Gastroesophageal sphincter (tissue), 4 donors: ENCODE results near the gene GPHN. TPM values are rescaled to one million over a fixed set of nuclear protein-coding genes. Genes with fewer than 3 reads are reported as not detected.

Experiments used
- ATAC-seq: fragments of 150-250 bp; one replicate; pipeline ENCODE4 v1.9.1; 2016; ENCODE audit warnings: mild to moderate bottlenecking, moderate library complexity
- H3K27ac ChIP-seq, 4 donors: fragments of 200-600 bp; sonication (generic) in 3 of 4; 1 replicate in 3 of 4; 2 replicates in 1 of 4; pipeline ENCODE4 v1.5.1; 2016 to 2019
- H3K27me3 ChIP-seq: fragments of 200-600 bp; sonication (generic); one replicate; pipeline ENCODE4 v1.5.1; 2019
- H3K36me3 ChIP-seq, 2 donors: fragments of 200-600 bp; sonication (generic); one replicate each; pipeline ENCODE4 v1.5.1; 2019; ENCODE audit warnings: control low read depth in 1 of 2
- H3K4me1 ChIP-seq, 3 donors: fragments of 200-600 bp; sonication (generic); 1 replicate in 2 of 3; 2 replicates in 1 of 3; pipeline ENCODE4 v1.5.1; 2016 to 2019; ENCODE audit warnings: control low read depth in 2 of 3
- H3K4me3 ChIP-seq, 2 donors: fragments of 200-600 bp; sonication (generic); one replicate each; pipeline ENCODE4 v1.5.1; 2019; ENCODE audit warnings: mild to moderate bottlenecking in 1 of 2, moderate library complexity in 1 of 2
- H3K9me3 ChIP-seq, 3 donors: fragments of 200-600 bp; sonication (generic); one replicate each; pipeline ENCODE4 v1.5.1; 2017 to 2019; ENCODE audit warnings: control low read depth in 2 of 3
- CTCF ChIP-seq, 4 experiments: fragments of 200-600 bp in 2 of 4; fragments of 450-650 bp in 2 of 4; sonication (generic) in 1 of 4; IDR thresholded peaks; one replicate each; pipeline ENCODE4 v1.5.1; 2017 to 2019; ENCODE audit warnings: antibody characterized with exemption in 4 of 4, mild to moderate bottlenecking in 2 of 4, moderate library complexity in 2 of 4
- EP300 ChIP-seq: sonication (generic); formaldehyde crosslinking; IDR thresholded peaks from one replicate; pipeline ENCODE4 v1.6.1; 2017; ENCODE audit warnings: antibody characterized with exemption, mild to moderate bottlenecking
- POLR2A ChIP-seq, 2 donors: fragments of 450-650 bp; IDR thresholded peaks; one replicate each; pipeline ENCODE4 v1.6.1; 2017; ENCODE audit warnings: antibody characterized with exemption in 2 of 2, mild to moderate bottlenecking in 2 of 2, moderate library complexity in 1 of 2
- POLR2AphosphoS5 ChIP-seq: sonication (generic); formaldehyde crosslinking; IDR thresholded peaks from one replicate; pipeline ENCODE4 v1.6.1; 2017; ENCODE audit warnings: antibody characterized with exemption
- WGBS, 2 donors: methylation state at CpG; one replicate each; pipeline ENCODE4 v1.1.5; 2018; ENCODE audit warnings: low coverage in 1 of 2; 5-methylcytosine and 5-hydroxymethylcytosine counted together
- total RNA-seq, 4 donors: library from RNA; depleted of rRNA; stranded (reverse); fragments of >200 nt; gene quantifications; one replicate each; pipeline ENCODE4 v1.1.0, GENCODE V29; 2016

GPHN gene
- total RNA-seq, 4 donors from 2014 or later, result 13.1 to 16.5 (median 14.7) TPM

GRCh38 chr14:67129768-67130167 is 621.8 kb downstream of the GPHN start:
- Histone ChIP-seq H3K36me3 (peaks cover 0 to 18% of the 10 kb centered on the region in 2 donors), H3K4me1 (no peaks in the 10 kb centered on the region), H3K27me3 (no peaks in the 10 kb centered on the region), H3K27ac (no peak overlapping the region), H3K9me3 (no peaks in the 10 kb centered on the region), H3K4me3 (no peak overlapping the region)
- WGBS, 2 donors, result 73 to 100% methylated on average over 1 to 2 of the region's 2 CpGs
- no peak for ATAC-seq
- TF ChIP-seq CTCF (IDR thresholded peaks at IDR 0.05) (no peak), POLR2A (IDR thresholded peaks at IDR 0.05) (no peak), POLR2AphosphoS5 (no peak), EP300 (no peak)

- no peak for TF ChIP-seq CTCF (IDR thresholded peaks at IDR 0.05)
- no peak for TF ChIP-seq EP300
- TF ChIP-seq POLR2A (IDR thresholded peaks at IDR 0.05), result no peak
- no peak for TF ChIP-seq POLR2AphosphoS5
These were observed 623.7 kb downstream of the GPHN start for GRCh38 chr14:67131691-67132090.

GRCh38 chr14:67133144-67133543 is 625.2 kb downstream of the GPHN start:
- Histone ChIP-seq H3K4me1 (no peaks in the 10 kb centered on the region), H3K27ac (no peak overlapping the region), H3K9me3 (no peaks in the 10 kb centered on the region), H3K36me3 (peaks cover 0 to 7% of the 10 kb centered on the region in 2 donors), H3K27me3 (no peaks in the 10 kb centered on the region), H3K4me3 (no peak overlapping the region)
- ATAC-seq, result no peak
- no peak for TF ChIP-seq POLR2A (IDR thresholded peaks at IDR 0.05)
- no peak for TF ChIP-seq POLR2AphosphoS5
- no peak for TF ChIP-seq CTCF (IDR thresholded peaks at IDR 0.05)
- no peak for TF ChIP-seq EP300

More at GRCh38 chr14:67131691-67132090, 623.7 kb downstream of the GPHN start:
- no peaks in the 10 kb centered on the region for H3K27me3 ChIP-seq
- 93 to 100% methylated on average over 1 of the region's 1 CpG for WGBS, 2 donors
- H3K9me3 ChIP-seq, result no peaks in the 10 kb centered on the region
- H3K36me3 ChIP-seq, result peaks cover 0 to 7% of the 10 kb centered on the region in 2 donors
- H3K27ac ChIP-seq, result no peak overlapping the region
- no peak overlapping the region for H3K4me3 ChIP-seq
- no peak for ATAC-seq
- H3K4me1 ChIP-seq, result no peaks in the 10 kb centered on the region

GRCh38 chr14:67133595-67134441 is 625.9 kb downstream of the GPHN start:
- H3K27ac ChIP-seq, result no peak overlapping the region
- H3K9me3 ChIP-seq, result no peaks in the 10 kb centered on the region
- no peaks in the 10 kb centered on the region for H3K27me3 ChIP-seq
- TF ChIP-seq CTCF (IDR thresholded peaks at IDR 0.05), result no peak
- TF ChIP-seq EP300, result no peak
- no peak for TF ChIP-seq POLR2AphosphoS5
- TF ChIP-seq POLR2A (IDR thresholded peaks at IDR 0.05), result no peak
- ATAC-seq, result no peak
- H3K36me3 ChIP-seq, result peaks cover 0 to 7% of the 10 kb centered on the region in 2 donors
- 69 to 83% methylated on average over 3 of the region's 3 CpGs for WGBS, 2 donors
- no peak overlapping the region for H3K4me3 ChIP-seq
- no peaks in the 10 kb centered on the region for H3K4me1 ChIP-seq

- TF ChIP-seq CTCF (IDR thresholded peaks at IDR 0.05) (peak in 2 of 4 experiments; percentile 15 to 20), POLR2A (IDR thresholded peaks at IDR 0.05) (no peak), POLR2AphosphoS5 (no peak)
- Histone ChIP-seq H3K4me1 (no peaks in the 10 kb centered on the region), H3K36me3 (peaks cover 0 to 5% of the 10 kb centered on the region in 2 donors), H3K9me3 (no peaks in the 10 kb centered on the region), H3K4me3 (no peak overlapping the region), H3K27ac (no peak overlapping the region), H3K27me3 (no peaks in the 10 kb centered on the region)
- ATAC-seq, result no peak
These were observed 629.9 kb downstream of the GPHN start for GRCh38 chr14:67137744-67138371.
